IPS-15b (cell line): ENCODE data around the gene MIDN.

Experiments
- H3K27me3 ChIP-seq: one replicate; pipeline ENCODE4 v1.6.1; 2013; ENCODE audit warnings: low read length; ENCODE audit not compliant: control insufficient read depth, insufficient read depth
- H3K36me3 ChIP-seq: one replicate; pipeline ENCODE4 v1.6.1; 2013; ENCODE audit warnings: low read length; ENCODE audit not compliant: control insufficient read depth, insufficient read depth
- H3K4me1 ChIP-seq: one replicate; pipeline ENCODE4 v1.6.1; 2013; ENCODE audit warnings: mild to moderate bottlenecking, low read length; ENCODE audit not compliant: control insufficient read depth, insufficient read depth
- H3K4me3 ChIP-seq: one replicate; pipeline ENCODE4 v1.5.1; 2013; ENCODE audit warnings: low read depth, low read length
- H3K9ac ChIP-seq: one replicate; pipeline ENCODE4 v1.6.1; 2013; ENCODE audit warnings: low read depth, mild to moderate bottlenecking, low read length
- H3K9me3 ChIP-seq: one replicate; pipeline ENCODE4 v1.6.1; 2013; ENCODE audit warnings: mild to moderate bottlenecking, low read length; ENCODE audit not compliant: control insufficient read depth, insufficient read depth

Gene MIDN

DNA sequence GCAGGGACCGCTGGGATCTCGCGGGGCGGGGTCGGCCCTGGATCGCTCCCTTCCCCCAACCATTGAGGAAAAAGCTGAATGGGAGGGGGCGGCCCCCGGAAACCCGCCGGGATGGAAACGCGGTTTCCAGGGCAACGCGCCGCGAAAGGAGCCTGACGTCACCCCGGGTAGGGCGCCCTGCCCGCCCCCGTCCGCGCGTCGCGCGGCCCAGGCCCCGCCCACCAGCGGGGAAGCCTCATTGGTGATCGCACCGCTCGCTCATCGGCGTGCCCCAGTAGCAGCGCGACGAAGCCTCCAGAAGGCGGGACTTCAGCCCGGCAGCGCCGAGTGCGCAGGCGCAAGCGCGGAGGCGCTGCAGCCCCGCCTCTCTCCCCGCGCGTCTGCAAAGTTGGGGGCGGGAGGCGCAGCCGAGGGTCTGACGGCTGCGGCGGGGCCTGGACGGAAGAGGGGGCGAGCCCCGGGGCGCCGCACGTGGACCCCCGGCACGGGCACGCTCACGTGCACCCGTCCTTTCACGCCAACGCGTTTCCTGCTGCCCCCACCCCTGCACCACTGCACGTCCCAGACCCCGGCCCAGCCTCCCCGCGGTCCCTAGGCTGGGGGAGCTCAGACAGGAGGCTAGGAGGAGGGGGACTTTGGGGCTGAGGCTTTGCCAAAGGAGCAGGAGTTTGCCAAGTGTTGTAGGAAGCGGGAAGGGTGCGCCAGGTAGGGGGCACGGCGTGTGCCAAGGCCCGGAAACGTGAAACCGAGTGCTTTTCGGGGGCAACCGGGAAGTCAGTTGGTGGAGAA lies 12.6 kb downstream of the MIDN start:
- H3K36me3 ChIP-seq, result peaks cover 22% of the 10 kb centered on the region
- peak overlapping the region; percentile 91 for H3K4me3 ChIP-seq
- peak overlapping the region; percentile 68 for H3K9ac ChIP-seq
- H3K9me3 ChIP-seq, result no peaks in the 10 kb centered on the region
- H3K4me1 ChIP-seq, result peaks cover 14% of the 10 kb centered on the region
- no peaks in the 10 kb centered on the region for H3K27me3 ChIP-seq

GRCh38 chr19:1261538-1261797 lies 13.1 kb downstream of the MIDN start:
- Histone ChIP-seq H3K36me3 (peaks cover 20% of the 10 kb centered on the region), H3K9me3 (no peaks in the 10 kb centered on the region), H3K27me3 (no peaks in the 10 kb centered on the region), H3K9ac (peak overlapping the region; percentile 68), H3K4me1 (peaks cover 14% of the 10 kb centered on the region), H3K4me3 (peak overlapping the region; percentile 91)

DNA sequence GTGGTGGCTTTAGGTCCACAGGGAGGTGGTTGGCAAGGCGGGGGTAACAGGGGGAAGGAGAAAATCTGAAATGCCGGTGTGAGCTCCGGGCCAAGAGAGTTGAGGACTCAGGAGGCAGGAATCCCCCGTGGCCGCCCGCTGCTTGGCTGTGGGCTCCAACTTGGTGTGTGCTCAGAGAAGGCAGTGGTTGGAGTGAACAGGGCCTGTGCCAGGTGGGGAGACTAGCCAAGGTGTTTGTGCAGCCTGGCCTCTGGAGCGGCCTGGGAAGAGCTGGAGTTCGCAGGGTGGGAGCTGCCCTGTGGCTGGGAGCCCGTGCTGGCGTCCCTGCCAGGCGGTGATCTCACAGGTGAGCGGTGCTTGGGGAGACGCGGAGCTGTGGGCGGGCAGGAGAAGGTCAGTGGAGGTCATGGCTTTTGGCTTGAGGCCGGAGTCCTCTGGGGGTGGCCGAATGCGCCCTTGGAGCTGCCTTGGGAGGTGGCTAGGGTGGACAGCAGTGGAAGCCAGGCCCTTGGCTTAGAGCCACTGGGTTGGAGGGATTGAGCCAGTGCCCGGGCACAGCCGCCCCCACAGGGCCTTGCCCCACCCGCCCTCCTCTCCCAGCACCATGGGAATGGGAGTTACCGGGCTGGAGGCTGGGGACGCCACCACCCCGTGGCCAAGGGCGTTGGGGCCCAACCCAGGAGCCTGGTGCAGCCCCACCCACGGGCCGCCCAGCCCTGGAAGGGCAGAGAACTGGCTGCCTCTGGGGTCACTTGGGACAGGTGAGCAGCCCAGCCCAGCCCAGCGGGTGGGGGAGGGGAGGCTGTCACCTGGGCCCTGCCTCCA lies 13.6 kb downstream of the MIDN start:
- Histone ChIP-seq H3K4me3 (peak overlapping the region; percentile 91), H3K9ac (peak overlapping the region; percentile 79), H3K4me1 (peaks cover 12% of the 10 kb centered on the region), H3K36me3 (peaks cover 15% of the 10 kb centered on the region), H3K9me3 (no peaks in the 10 kb centered on the region), H3K27me3 (no peaks in the 10 kb centered on the region)

DNA sequence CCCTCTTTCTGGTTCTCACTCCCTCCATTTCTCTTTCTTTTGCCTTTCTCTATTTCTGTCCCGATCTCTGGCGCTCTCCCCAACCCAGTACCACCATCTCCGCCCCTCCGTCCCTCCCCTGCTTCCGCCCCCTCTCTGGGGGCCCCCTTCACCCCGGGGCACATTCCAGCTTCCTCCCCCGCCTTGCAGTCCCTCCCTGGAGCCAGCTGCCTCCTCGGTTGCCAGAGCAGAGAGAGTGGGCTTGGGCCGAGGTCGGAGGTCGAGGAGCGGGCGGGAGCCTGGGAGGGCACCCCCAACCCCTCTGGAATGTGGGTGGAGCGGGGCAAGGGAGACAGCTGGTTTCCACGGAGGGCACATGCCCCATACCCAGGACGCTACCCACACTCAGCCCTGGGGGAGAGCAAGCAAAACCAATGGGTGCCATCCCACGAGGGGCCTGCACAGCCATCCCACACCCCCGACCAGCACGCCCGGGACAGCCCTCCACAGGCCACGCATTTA lies 14.3 kb downstream of the MIDN start:
- Histone ChIP-seq H3K9ac (no peak overlapping the region), H3K27me3 (no peaks in the 10 kb centered on the region), H3K4me3 (peak overlapping the region; percentile 91), H3K36me3 (peaks cover 11% of the 10 kb centered on the region), H3K4me1 (peaks cover 12% of the 10 kb centered on the region), H3K9me3 (no peaks in the 10 kb centered on the region)

DNA sequence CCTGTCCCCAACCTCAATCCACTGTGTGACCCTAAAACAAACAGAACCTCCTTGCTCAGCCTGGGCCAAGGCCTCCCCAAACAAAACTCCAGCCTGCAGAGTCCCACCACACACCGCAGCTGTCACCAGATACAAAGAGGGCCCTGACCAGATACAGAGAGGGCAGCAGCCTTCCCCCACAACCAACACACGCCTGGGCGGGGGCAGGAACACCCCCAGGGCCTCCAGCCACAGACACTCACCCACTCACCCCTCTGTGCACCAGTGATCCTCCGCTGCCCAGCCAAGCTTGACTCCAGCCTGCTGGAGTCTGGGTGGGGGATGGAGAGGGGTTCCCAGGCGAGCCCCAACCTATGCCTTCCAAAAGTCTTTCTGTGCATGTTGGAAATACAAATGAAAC lies 14.8 kb downstream of the MIDN start:
- Histone ChIP-seq H3K9me3 (no peaks in the 10 kb centered on the region), H3K27me3 (no peaks in the 10 kb centered on the region), H3K9ac (no peak overlapping the region), H3K4me1 (peaks cover 12% of the 10 kb centered on the region), H3K4me3 (no peak overlapping the region), H3K36me3 (peaks cover 7% of the 10 kb centered on the region)

- Histone ChIP-seq H3K27me3 (no peaks in the 10 kb centered on the region), H3K4me3 (no peak overlapping the region), H3K9ac (no peak overlapping the region), H3K4me1 (peaks cover 11% of the 10 kb centered on the region), H3K36me3 (peaks cover 3% of the 10 kb centered on the region), H3K9me3 (no peaks in the 10 kb centered on the region)
These were observed 16.6 kb downstream of the MIDN start for GRCh38 chr19:1264801-1265614.

GRCh38 chr19:1265615-1266128 lies 17.3 kb downstream of the MIDN start:
- Histone ChIP-seq H3K9ac (peak overlapping the region; percentile 70), H3K36me3 (peaks cover 6% of the 10 kb centered on the region), H3K4me1 (peaks cover 10% of the 10 kb centered on the region), H3K27me3 (no peaks in the 10 kb centered on the region), H3K4me3 (peak overlapping the region; percentile 79), H3K9me3 (no peaks in the 10 kb centered on the region)

GRCh38 chr19:1266129-1266915 lies 17.9 kb downstream of the MIDN start:
- Histone ChIP-seq H3K9ac (peak overlapping the region; percentile 70), H3K4me3 (peak overlapping the region; percentile 79), H3K4me1 (peaks cover 10% of the 10 kb centered on the region), H3K9me3 (no peaks in the 10 kb centered on the region), H3K36me3 (peaks cover 12% of the 10 kb centered on the region), H3K27me3 (no peaks in the 10 kb centered on the region)

GRCh38 chr19:1266916-1267476 lies 18.6 kb downstream of the MIDN start:
- Histone ChIP-seq H3K27me3 (no peaks in the 10 kb centered on the region), H3K9me3 (no peaks in the 10 kb centered on the region), H3K4me1 (peaks cover 10% of the 10 kb centered on the region), H3K9ac (no peak overlapping the region), H3K36me3 (peaks cover 19% of the 10 kb centered on the region), H3K4me3 (peak overlapping the region; percentile 63)

GRCh38 chr19:1267477-1268225 lies 19.3 kb downstream of the MIDN start:
- Histone ChIP-seq H3K9ac (no peak overlapping the region), H3K9me3 (no peaks in the 10 kb centered on the region), H3K4me1 (peaks cover 10% of the 10 kb centered on the region), H3K27me3 (no peaks in the 10 kb centered on the region), H3K4me3 (peak overlapping the region; percentile 63), H3K36me3 (peaks cover 26% of the 10 kb centered on the region)
